Upper lobe of left lung (tissue), 4 donors: ENCODE data around the gene GRIPAP1.

Experiments used
- EP300 ChIP-seq, 4 donors: sonication (generic); formaldehyde crosslinking; IDR thresholded peaks; one replicate each; pipeline ENCODE4 v1.5.1; 2017; ENCODE audit warnings: antibody characterized with exemption in 4 of 4, control low read depth in 2 of 4
- POLR2A ChIP-seq, 4 donors: fragments of 450-650 bp; IDR thresholded peaks; one replicate each; pipeline ENCODE4 v1.5.1; 2016 to 2017; ENCODE audit warnings: antibody characterized with exemption in 4 of 4, mild to moderate bottlenecking in 2 of 4
- POLR2AphosphoS5 ChIP-seq, 2 donors: sonication (generic); formaldehyde crosslinking; IDR thresholded peaks; one replicate each; pipeline ENCODE4 v1.5.1; 2017; ENCODE audit warnings: antibody characterized with exemption in 2 of 2
- TF ChIP-seq, protein P1 (sequence below), 6 experiments: fragments of 450-650 bp in 4 of 6; fragments of 200-600 bp in 2 of 6; sonication (generic) in 2 of 6; IDR thresholded peaks; one replicate each; pipeline ENCODE4 v1.5.1; 2016 to 2019; ENCODE audit warnings: antibody characterized with exemption in 6 of 6

DNA sequence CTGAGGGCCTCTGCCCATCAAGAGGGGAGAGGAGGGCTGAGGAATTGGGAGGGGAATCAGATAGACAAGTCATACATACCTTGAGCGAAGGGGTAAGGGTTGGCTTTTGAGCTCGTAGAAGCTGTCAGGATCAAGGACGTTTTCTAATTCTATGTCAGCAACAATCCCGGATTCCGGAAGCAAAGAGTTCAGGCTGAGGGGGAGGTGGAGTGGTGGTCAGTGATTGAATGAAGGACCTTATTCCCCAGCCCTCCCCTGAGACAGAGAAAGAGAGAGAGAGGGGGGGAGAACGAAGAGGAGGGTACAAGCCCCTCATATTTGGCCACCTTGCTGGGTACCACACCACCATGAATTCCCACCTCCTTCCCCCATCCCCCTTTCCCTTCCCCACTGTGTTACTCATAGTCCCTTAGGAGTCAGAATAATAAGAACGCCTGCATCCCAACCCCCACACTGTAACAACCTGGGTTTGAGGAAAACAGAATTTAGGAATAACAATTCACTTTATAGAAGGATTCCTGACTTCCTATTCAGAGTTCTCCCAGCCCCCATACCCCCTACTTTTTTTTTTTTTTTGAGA is 38.4 kb upstream of the GRIPAP1 start:
- TF ChIP-seq, protein P1, sequence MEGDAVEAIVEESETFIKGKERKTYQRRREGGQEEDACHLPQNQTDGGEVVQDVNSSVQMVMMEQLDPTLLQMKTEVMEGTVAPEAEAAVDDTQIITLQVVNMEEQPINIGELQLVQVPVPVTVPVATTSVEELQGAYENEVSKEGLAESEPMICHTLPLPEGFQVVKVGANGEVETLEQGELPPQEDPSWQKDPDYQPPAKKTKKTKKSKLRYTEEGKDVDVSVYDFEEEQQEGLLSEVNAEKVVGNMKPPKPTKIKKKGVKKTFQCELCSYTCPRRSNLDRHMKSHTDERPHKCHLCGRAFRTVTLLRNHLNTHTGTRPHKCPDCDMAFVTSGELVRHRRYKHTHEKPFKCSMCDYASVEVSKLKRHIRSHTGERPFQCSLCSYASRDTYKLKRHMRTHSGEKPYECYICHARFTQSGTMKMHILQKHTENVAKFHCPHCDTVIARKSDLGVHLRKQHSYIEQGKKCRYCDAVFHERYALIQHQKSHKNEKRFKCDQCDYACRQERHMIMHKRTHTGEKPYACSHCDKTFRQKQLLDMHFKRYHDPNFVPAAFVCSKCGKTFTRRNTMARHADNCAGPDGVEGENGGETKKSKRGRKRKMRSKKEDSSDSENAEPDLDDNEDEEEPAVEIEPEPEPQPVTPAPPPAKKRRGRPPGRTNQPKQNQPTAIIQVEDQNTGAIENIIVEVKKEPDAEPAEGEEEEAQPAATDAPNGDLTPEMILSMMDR (IDR thresholded peaks at IDR 0.05) = no peak
- TF ChIP-seq POLR2A (IDR thresholded peaks at IDR 0.05) (no peak), POLR2AphosphoS5 (IDR thresholded peaks at IDR 0.05) (no peak), EP300 (IDR thresholded peaks at IDR 0.05) (no peak)
